HG02642 (cell line): ENCODE results near the gene LAMA4.

Experiments
- ATAC-seq: cut with Tn5 transposase; IDR thresholded peaks from one replicate; pipeline ENCODE4 v1.9.1; 2021; ENCODE audit warnings: mild to moderate bottlenecking; ENCODE audit not compliant: unreplicated experiment, poor library complexity

Gene LAMA4

DNA sequence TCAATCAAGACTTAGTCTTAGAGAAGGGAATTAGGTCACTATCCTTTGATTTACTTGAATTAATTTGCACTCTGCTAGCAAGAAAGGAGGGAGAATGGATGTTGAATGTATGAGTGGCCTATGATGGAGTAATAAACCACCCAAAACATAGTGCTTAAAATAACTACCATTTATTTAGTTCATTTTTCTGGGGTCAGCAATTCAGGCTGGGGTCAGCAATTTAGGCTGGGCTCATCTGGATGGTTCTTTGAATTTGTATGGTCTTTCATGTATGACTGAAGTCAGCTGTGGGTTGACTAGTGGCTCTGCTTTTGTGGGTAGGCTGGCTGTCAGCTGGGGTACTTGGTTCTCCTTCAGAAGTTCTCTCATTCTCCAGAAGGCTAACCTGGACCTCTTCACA, 21.0 kb upstream of the LAMA4 start:
- ATAC-seq, result no peak

DNA sequence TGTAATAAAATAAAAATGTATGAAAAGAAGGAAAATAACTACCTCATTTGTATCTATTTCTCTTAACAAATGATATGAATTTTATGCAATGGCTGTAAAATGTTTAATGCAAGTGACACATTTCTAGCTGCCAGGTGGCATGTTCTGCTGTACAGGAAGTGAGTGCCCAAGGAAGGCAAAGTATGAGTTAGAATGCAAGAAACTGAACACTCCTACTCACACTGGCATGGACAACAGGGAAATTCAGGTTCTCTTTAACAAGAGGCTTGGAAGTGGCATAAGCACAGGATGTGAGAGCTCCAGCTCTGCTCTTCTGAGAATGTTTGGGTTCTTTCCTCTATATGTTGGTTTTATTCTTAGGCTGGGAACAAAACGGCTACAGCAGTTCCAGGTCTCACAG, 20.4 kb upstream of the LAMA4 start:
- no peak for ATAC-seq

DNA sequence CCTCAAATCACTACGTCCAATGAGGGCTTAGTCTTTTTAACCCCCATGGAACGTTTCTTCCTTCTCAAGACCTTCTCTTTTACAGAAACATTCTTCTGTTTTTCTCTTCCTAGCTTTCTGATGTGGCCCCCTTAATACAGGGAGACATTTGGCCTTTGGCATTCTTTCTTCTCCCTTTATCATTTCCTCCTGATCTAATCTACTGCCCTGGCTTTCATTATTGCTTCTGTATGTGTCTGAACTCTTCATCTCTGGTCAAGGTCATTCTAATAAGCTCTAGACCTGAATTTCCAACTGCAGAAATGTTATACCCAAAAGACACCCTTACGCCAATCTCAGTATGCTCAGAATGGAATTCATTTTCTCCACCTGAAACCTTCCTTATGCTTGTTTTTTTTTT, 18.4 kb upstream of the LAMA4 start:
- no peak for ATAC-seq

GRCh38 chr6:112270756-112271155, 16.4 kb upstream of the LAMA4 start:
- no peak for ATAC-seq

GRCh38 chr6:112269979-112270566, 15.7 kb upstream of the LAMA4 start:
- no peak for ATAC-seq

DNA sequence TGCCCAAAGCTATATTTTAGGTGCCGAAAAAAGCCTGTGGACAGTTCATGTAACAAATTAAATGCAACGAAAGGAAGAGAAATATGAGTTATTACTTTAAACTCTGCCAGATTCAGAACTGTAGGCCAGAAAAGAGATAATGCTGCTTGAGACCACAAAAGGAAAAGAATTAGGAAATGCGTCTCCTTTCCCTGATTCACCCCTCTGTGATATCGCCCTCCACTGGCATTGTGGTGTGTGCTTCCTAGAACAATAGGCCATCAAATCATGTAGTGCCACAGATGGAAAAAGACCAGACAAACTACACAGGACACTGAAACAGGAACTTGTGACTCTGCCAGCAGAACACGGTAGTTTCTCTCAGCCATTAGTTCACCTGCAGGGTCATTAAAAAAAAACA, 14.7 kb upstream of the LAMA4 start:
- no peak for ATAC-seq

GRCh38 chr6:112268654-112269053, 14.3 kb upstream of the LAMA4 start:
- no peak for ATAC-seq

DNA sequence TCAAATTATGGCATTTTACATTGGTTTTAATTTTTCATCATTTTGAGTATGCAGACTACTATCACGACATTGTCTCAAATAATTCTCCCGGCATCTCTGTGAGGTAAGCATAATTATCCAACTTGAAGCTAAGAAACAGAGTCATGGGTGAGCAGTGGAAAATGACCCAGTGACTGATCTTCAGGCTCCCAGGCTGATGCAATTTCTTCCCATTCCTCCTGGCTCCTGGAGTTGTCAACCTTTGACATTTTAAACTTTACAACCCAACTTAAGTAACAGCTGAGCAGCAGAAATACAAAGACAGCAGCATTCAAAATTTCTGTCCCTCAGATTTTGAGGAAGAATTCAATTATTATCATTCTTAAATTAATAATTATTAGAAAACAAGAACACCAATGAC, 13.7 kb upstream of the LAMA4 start:
- no peak for ATAC-seq

DNA sequence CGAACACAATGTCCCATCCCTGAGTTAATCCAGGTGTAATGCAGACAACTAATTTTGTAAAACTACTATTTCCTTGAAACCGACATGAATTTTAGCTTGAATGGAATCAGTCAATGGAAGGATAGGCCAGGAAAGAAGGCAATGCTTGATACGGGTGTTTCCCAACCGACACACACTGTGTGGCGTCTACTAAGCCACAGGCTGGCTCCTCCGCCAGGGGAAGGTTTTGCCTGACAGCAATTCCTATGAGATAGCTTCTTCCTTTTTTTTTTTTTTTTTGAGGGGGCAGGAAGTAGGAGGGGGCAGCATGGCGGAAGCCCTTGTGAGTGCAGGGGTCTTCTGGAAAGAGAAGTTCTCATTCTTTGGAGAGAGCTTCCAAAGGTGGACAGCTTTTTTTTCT, 12.0 kb upstream of the LAMA4 start:
- ATAC-seq, result no peak

GRCh38 chr6:112259337-112259675, 4.9 kb upstream of the LAMA4 start:
- ATAC-seq, result no peak

DNA sequence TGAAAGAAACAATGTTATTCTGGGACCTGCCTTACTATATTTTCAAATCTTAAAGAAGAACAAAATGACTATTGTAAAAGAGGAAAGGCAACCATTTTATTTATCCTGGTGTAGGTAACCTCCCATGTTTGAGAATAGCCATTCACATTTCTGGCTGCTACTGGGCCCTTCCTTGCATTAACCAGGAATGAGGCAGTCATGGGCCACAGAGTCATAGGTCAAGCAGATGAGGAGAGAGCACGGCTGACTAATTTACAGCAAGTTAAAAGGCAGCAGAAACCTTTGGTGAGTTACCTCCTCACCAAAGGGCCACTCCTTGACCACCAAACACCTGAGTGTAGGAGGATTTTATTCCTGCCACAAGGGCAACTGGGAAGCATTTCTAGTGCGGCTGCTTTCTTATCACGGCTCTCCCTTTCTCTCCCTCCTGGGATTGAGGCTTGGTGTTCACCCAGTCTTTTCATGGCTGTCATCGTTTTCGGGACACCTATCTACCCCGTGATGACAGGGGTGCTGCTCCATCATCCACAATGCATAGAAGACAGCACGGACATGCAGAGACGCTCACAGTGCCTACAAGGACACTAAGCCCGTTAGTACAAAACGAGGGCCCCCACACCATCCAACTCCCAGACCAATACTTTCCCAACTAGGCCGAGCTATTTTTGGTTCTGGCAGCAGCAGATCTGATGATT, 4.4 kb upstream of the LAMA4 start:
- ATAC-seq, result no peak

DNA sequence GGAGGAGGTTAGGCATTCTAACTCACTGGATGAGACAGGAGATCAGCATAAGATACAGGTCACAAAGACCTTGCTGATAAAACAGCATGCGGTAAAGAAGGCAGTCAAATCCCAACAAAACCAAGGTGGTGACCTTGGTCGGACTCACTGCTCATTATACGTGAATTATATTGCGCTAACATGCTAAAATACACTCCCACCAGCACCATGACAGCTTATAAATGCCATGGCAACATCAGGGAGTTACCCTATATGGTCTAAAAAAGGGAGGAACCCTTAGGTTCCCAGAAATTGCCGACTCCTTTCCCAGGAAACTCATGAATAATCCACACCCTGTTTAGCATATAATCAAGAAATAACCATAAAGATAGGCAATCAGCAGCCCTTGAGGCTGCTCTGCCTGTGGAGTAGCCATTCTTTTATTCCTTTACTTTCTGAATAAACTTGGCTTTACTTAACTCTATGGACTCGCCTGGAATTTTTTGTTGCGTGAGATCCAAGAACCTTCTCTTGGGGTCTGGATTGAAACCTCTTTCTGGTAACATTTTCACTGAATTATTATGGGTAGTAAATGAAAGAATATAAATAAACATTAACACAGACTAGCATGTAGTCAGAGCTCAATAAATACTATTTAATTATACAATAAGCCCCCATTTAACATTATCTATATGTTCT, 3.0 kb upstream of the LAMA4 start:
- no peak for ATAC-seq

DNA sequence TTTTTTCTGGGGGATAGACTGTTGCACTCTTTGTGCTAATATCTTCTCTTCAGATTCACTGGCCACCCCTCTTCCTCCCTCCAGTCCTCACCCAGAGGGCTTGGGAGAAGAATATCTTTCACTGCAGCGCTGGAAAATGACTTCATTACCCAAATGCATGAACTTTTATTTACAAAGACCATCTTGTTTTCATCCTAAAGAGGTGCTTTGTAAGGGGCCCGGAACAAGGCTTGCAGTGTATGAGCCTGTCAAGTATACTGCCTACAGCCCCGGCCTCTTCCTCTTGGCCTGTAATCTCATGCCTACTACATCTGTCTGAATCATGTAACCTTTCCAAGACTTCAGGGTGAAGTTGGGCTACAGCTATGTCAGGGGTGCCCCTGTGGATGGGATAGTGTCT, 554 bp upstream of the LAMA4 start:
- ATAC-seq, result no peak

DNA sequence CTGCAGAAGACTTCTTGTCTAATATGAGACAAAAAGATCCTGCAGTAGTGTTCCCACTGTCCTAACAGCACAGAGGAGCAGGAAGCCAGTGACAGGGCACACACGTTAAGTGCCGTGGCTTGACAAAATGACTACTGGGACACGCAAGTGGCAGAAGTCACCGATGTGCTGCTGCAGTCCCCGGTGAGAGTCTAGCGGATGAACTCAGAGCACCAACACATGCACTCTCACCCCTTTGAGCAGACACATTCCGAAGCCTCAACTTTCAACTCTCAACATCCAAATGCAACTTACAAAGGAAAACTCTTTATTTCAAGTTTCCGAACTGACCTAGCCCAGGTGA, 898 bp downstream of the LAMA4 start:
- no peak for ATAC-seq

GRCh38 chr6:112252571-112253497, 1.5 kb downstream of the LAMA4 start:
- ATAC-seq, result no peak

DNA sequence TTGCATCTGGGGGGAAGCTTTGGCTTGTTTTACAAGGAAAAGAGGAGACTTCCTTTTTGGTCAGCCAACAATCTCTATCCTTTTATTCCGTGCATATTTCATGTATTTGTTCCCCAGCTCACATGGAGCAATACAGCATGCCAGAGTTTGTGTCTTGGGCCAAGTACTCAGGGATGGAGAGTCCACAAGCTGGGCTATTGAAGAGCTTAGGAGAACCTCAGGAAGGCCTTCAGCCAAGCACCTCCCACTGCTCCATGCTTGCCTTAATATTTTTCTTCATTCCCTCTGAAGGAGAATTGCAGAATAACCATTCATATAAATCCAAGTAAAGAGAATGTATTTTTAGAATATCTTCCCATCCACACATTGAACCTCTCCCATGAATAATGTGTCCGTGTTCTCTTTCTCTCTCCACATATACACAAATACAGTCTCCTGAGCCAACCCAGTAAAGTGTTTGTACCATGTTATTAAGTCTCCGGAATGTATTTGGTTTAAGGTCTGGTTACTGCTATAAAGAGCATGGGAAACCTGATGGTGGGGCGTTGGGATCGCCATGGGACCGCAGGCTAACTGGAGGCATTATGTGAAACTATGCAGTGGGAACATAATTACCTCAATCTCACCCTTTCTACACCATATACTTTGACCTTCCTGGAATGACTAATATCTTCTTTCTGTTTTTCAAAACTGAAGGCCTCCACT, 3.0 kb downstream of the LAMA4 start:
- ATAC-seq, result no peak

GRCh38 chr6:112249489-112249888, 4.9 kb downstream of the LAMA4 start:
- no peak for ATAC-seq

DNA sequence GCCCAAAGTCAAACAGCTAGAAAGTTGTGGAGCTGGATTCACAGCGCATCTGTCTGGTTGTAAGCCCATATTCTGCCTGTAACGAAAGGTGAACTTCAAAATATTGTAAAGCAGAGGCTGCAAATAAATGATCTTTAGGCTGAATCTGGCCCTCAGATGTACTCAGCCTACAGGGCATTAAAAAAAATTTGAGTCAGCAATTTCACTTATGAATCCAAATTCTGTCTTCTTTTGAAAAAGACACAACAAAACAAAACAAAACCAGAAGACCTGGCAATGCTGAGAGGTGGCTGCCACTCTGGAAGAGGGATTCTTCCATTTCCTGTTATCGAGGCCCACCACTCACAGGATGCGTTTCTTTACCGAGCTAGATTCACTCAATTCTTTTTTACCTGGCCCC, 7.1 kb downstream of the LAMA4 start:
- ATAC-seq, result no peak

- no peak for ATAC-seq
Measured at GRCh38 chr6:112245511-112246203, 8.7 kb downstream of the LAMA4 start.
